GM19455 (cell line): ENCODE results near the gene ZNF174.

Source experiments
- ATAC-seq: cut with Tn5 transposase; IDR thresholded peaks from one replicate; pipeline ENCODE4 v1.9.1; 2021; ENCODE audit not compliant: unreplicated experiment

Gene ZNF174

GRCh38 chr16:3400779-3401688, at the start of gene ZNF174, which contains the start of gene ZSCAN32:
Gene ZNF174, plus strand, starts transcription at chr16:3401215. Its CDS starts 790 bp downstream, at chr16:3402005.
Gene ZSCAN32, minus strand, starts transcription at chr16:3401004. Its CDS starts 3,447 bp downstream, at chr16:3397557.
- ATAC-seq, result peak; percentile 97

DNA sequence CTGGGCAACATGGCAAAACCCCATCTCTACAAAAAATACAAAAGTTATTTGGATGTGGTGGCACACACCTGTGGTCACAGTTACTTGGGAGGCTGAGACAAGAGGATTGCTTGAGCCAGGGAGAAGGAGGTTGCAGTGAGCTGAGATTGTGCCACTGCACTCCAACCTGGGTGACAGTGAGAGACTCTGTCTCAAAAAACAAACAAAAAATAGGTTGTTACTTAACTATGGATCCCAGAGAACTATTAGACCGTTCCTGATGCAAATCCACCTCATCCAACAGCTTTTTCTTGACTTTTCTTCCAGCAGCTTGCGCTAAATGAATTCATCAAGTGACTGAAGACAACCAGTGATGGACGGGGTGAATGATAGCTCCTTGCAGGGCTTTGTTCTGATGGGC, 45.4 kb upstream of the ZNF174 start, which contains the start of gene OR2C1:
Gene OR2C1 (plus strand): TSS at position 301 of the 400 bp plus-strand sequence. CDS start 52 bp downstream, at position 353.
- ATAC-seq, result no peak

DNA sequence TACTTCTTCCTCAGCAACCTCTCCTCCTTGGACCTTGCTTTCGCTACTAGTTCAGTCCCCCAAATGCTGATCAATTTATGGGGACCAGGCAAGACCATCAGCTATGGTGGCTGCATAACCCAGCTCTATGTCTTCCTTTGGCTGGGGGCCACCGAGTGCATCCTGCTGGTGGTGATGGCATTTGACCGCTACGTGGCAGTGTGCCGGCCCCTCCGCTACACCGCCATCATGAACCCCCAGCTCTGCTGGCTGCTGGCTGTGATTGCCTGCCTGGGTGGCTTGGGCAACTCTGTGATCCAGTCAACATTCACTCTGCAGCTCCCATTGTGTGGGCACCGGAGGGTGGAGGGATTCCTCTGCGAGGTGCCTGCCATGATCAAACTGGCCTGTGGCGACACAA, 44.9 kb upstream of the ZNF174 start:
- ATAC-seq, result no peak

DNA sequence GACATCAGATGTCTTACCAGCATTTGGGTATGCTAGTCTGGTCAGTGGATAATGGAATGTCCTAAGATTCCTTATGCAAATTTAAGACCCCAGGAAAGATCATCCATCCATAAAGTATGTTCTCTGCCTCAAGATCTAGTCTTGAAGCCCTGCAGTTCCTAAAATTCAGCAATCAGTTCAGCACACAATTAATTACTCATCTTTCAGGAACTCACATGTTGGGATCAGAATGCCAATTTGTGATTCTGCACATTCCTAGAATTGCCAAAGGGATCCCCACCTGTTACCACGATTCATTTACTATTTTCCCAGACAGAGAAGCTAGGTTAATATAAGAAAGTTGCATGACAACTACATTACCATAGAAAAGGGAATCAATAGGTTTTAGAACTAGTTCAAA, 42.1 kb upstream of the ZNF174 start:
- no peak for ATAC-seq

DNA sequence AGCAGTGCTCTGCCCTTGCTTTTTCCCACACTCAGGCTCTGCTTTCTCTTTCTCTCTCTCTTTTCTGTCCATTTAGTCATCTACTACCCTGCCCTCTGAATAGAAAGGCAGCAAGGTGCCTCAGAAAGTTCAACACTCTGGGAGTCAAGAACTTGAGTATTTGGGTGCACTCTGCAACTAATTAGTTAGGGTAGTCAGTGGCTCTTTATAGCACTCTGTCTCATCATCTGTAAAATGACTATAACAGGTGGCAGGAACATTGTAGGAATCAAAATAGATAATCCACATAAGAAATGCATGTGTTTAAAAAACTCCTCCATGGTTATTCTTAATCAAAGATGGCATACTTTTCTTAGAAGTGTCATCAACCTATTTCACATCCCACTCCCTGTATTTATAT, 38.1 kb upstream of the ZNF174 start:
- ATAC-seq, result no peak

DNA sequence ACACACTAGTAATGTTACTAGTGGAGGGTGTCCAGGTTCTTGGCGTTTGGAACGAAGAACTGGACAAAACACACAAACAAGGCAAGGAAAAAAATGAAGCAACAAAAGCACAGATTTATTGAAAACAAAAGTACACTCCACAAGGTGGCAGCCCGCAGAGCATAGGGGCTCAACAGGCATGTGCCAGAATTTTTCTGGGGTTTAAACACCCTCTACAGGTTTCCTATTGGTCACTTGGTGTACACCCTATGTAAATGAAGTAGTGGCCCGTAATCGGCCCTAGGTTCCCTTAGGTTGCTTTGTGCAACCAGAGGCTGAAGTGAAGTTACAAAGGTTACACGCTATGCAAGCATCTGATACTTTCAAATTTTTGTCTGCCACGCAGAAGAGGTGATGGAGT, 37.2 kb upstream of the ZNF174 start:
- ATAC-seq, result no peak

DNA sequence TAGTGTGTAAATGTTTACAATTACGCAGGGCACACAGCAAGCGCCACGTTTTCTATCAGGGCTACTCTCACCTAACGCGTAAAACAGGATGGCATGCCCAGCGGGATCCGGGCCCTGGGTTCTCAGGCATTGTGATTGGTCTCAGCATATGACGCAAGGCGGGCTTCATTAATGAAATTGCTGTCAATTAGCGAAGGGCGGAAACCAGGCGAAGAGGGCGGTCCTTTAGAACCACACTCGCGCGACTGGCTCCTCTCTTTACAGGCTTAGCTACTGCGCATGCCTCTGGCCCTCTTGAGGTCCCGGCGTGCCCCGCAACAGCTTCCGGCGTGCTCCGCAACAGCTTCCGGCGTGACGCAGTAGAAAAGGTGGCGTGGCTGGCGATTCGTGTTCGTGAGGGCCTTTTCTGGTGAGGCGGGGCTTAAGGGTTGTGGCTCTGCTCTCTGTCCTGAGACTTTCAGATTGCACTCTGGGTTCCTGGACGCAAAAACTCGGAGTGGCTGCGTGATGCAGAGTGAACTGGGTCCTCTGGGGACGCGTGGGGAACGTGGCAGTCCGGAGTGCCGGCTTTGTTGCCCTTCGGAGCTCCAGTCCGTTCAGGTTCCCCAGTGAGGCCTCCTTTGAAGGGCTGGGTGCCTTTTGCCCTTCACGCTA, 36.1 kb upstream of the ZNF174 start:
- ATAC-seq, result no peak

DNA sequence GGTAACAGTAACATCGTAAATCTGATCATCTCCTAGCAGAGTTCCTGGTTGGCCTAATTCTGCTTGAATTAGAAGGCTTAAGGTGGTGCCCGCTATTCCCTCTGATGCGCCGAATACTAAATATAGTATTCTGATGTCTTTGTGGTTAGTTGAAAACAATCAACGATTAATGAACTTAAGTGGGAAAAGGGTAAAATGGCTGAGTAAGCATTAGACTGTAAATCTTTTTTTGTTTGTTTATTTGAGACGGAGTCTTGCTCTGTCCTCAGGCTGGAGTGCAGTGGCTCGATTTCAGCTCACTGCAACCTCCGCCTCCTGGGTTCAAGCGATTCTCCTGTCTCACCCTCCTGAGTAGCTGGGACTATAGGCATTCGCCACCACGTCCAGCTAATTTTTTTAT, 31.9 kb upstream of the ZNF174 start:
- no peak for ATAC-seq

- no peak for ATAC-seq
These were observed 25.3 kb upstream of the ZNF174 start for GRCh38 chr16:3375680-3376079.

DNA sequence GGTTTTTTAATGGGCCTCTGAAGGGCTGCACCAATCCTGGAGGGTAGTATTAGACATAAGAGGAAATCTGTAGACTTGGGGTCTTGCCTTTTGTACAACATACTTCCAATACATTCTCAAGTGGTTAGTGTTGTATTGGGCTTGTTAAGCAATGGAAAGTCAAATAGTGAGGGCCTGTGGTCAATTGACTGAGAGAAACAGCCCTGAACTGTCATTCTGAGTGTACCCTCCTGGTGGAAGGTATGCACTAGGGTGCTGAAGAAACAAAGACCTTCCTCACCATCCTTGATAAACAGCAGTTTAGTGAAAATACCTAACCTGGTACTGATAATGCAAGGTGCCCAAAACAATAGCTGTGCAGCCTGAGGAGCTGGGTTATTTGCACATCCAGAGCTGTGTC, 23.1 kb upstream of the ZNF174 start:
- ATAC-seq, result no peak

DNA sequence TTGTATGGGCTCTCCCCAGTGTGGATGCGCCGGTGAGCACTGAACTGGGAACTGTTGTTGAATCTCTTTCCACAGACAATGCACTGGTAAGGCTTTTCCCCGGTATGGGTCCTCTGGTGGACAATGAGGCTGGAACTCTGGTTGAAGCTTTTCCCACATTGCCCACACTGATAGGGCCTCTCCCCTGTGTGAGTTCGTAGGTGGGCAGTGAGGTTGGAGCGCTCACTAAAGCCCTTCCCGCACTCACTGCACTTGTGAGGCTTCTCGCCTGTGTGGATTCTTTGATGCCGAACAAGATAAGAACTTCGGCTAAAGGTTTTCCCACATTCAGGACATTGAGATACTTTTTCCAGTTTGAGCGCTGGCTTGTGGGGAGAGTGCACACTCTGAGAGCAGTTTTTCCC, 18.0 kb upstream of the ZNF174 start:
- no peak for ATAC-seq

- no peak for ATAC-seq
These were observed 12.7 kb upstream of the ZNF174 start for GRCh38 chr16:3388325-3388724.

DNA sequence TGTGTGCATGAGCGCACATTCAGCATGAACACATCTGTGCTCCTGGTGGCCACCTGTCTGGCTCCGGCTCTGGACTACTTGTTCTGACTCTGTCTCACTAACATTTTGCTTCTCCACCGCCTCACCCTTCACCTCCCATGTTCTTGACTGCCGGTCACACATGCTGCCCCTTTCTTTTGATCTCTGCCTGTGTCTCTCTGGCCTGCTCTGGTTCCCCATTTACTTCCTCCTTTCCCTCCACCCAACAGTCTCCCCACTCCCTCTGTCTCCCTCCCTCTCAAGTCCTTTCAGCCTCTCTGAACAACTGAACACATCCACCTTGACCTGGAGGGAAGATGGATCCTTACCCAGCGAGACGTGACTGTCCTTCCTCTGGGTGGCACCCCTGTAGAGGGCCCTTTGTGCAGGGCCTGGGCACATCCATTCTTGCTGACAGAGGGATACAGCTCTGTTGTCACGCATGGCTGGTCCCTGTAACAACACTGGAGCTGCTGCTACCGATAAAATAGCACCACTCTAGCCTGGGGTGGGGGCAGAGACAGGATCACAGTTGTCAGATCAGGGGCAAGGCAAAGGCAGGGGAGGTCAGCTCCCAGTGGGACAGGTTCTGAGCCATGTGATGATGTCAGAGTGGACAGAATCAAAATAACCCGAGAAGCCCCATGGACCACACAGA, 11.2 kb upstream of the ZNF174 start:
- ATAC-seq, result no peak

GRCh38 chr16:3400446-3400778, 603 bp upstream of the ZNF174 start:
- ATAC-seq, result peak; percentile 39

DNA sequence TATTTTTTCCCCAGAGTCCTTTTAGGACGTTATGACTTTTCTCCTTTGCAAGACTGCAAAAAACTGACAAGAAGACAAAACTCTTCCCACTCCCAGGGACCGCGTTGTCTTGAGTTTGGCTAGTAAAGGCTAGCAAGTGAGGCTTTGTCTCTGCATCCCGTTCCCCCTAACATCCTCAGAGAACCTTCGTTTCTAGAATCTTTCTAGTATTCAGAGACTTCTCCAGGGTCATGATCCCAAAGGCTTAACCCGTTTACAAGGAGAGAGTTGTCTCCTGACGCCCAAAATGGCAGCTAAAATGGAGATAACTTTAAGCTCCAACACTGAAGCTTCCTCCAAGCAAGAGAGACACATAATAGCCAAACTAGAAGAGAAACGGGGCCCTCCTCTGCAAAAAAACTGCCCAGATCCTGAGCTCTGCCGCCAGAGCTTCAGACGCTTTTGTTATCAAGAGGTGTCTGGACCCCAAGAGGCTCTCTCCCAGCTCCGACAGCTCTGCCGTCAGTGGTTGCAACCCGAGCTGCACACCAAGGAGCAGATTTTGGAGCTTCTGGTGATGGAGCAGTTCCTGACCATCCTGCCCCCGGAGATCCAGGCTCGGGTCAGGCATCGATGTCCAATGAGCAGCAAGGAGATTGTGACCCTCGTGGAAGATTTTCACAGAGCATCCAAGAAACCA, 843 bp downstream of the ZNF174 start:
- ATAC-seq, result no peak

- no peak for ATAC-seq
These were observed 7.7 kb downstream of the ZNF174 start for GRCh38 chr16:3408561-3409197.

- no peak for ATAC-seq
These were observed 12.8 kb downstream of the ZNF174 start for GRCh38 chr16:3413730-3414379.

- no peak for ATAC-seq
These were observed 30.8 kb downstream of the ZNF174 start for GRCh38 chr16:3431779-3432219.

- no peak for ATAC-seq
These were observed 33.4 kb downstream of the ZNF174 start for GRCh38 chr16:3434373-3434772.

GRCh38 chr16:3439637-3440036, 38.6 kb downstream of the ZNF174 start:
- no peak for ATAC-seq
